Liver (tissue), 9 donors: ENCODE data around the gene ZCCHC9. TPM values are rescaled to one million over a fixed set of nuclear protein-coding genes. Genes with fewer than 3 reads are reported as not detected.

Experiments
- DNase-seq: peaks from one replicate; pipeline ENCODE4 v3.0.0-alpha.2; 2017; ENCODE audit warnings: low spot score
- H3K27ac ChIP-seq, 2 donors: one replicate each; pipeline ENCODE4 v1.7.0; 2013; ENCODE audit warnings: inconsistent platforms in 2 of 2, low read length in 2 of 2, control low read depth in 1 of 2, low read depth in 1 of 2, mild to moderate bottlenecking in 1 of 2
- H3K27me3 ChIP-seq, 4 donors: one replicate each; pipeline versions ENCODE4 v1.6.1 to v1.7.0; 2013; ENCODE audit warnings: low read length in 3 of 4, inconsistent platforms in 1 of 4, mild to moderate bottlenecking in 1 of 4, moderate library complexity in 1 of 4; ENCODE audit not compliant: control insufficient read depth in 4 of 4, insufficient read depth in 4 of 4
- H3K36me3 ChIP-seq, 4 donors: one replicate each; pipeline versions ENCODE4 v1.6.1 to v1.7.0; 2013; ENCODE audit warnings: low read length in 3 of 4, mild to moderate bottlenecking in 3 of 4, low read depth in 1 of 4, moderate library complexity in 1 of 4; ENCODE audit not compliant: control insufficient read depth in 4 of 4, insufficient read depth in 3 of 4
- H3K4me1 ChIP-seq, 4 donors: one replicate each; pipeline versions ENCODE4 v1.6.1 to v1.7.0; 2013; ENCODE audit warnings: low read length in 3 of 4, mild to moderate bottlenecking in 3 of 4, moderate library complexity in 1 of 4; ENCODE audit not compliant: control insufficient read depth in 4 of 4, insufficient read depth in 4 of 4
- H3K4me3 ChIP-seq, 3 donors: one replicate each; pipeline versions ENCODE4 v1.6.1 to v1.7.0; 2013; ENCODE audit warnings: low read length in 3 of 3, control low read depth in 1 of 3, low read depth in 1 of 3, mild to moderate bottlenecking in 1 of 3
- H3K9ac ChIP-seq, 2 donors: one replicate each; pipeline ENCODE4 v1.7.0; 2013; ENCODE audit warnings: low read length in 2 of 2, mild to moderate bottlenecking in 2 of 2, moderate library complexity in 2 of 2, control low read depth in 1 of 2, low read depth in 1 of 2
- H3K9me3 ChIP-seq, 4 donors: one replicate each; pipeline versions ENCODE4 v1.6.1 to v1.7.0; 2013; ENCODE audit warnings: low read length in 3 of 4; ENCODE audit not compliant: control insufficient read depth in 4 of 4
- ATF3 ChIP-seq: IDR thresholded peaks from 2 replicates; pipeline ENCODE4 v1.6.1; 2016; ENCODE audit warnings: antibody characterized with exemption
- EGR1 ChIP-seq, 2 donors: IDR thresholded peaks; 2 replicates each; pipeline ENCODE4 v1.6.1; 2016 to 2018; ENCODE audit warnings: antibody characterized with exemption in 2 of 2, low read depth in 2 of 2
- FOXA1 ChIP-seq: IDR thresholded peaks from 2 replicates; pipeline ENCODE4 v1.6.1; 2016; ENCODE audit warnings: antibody characterized with exemption
- FOXA2 ChIP-seq: IDR thresholded peaks from 2 replicates; pipeline ENCODE4 v1.6.1; 2016; ENCODE audit warnings: antibody characterized with exemption
- GABPA ChIP-seq, 2 donors: IDR thresholded peaks in 1 of 2; conservative IDR thresholded peaks in 1 of 2; 2 replicates each; pipeline ENCODE4 v1.6.1; 2016; ENCODE audit warnings: antibody characterized with exemption in 2 of 2, mild to moderate bottlenecking in 1 of 2, moderate library complexity in 1 of 2
- HNF4G ChIP-seq: IDR thresholded peaks from 2 replicates; pipeline ENCODE4 v1.6.1; 2016; ENCODE audit warnings: antibody characterized with exemption
- JUND ChIP-seq, 2 donors: IDR thresholded peaks; 2 replicates each; pipeline ENCODE4 v1.6.1; 2016; ENCODE audit warnings: antibody characterized with exemption in 2 of 2
- NR2F2 ChIP-seq: IDR thresholded peaks from 2 replicates; pipeline ENCODE4 v1.6.1; 2016; ENCODE audit warnings: antibody characterized with exemption
- REST ChIP-seq: IDR thresholded peaks from 2 replicates; pipeline ENCODE4 v1.6.1; 2016; ENCODE audit warnings: antibody characterized with exemption, mild to moderate bottlenecking
- RXRA ChIP-seq, 2 donors: IDR thresholded peaks; 2 replicates each; pipeline ENCODE4 v1.6.1; 2017 to 2018; ENCODE audit warnings: antibody characterized with exemption in 2 of 2, mild to moderate bottlenecking in 1 of 2
- SP1 ChIP-seq: IDR thresholded peaks from 2 replicates; pipeline ENCODE4 v1.6.1; 2018; ENCODE audit warnings: antibody characterized with exemption, mild to moderate bottlenecking
- TAF1 ChIP-seq: conservative IDR thresholded peaks from 2 replicates; pipeline ENCODE4 v1.6.1; 2016; ENCODE audit warnings: antibody characterized with exemption, mild to moderate bottlenecking
- YY1 ChIP-seq: IDR thresholded peaks from 2 replicates; pipeline ENCODE4 v1.6.1; 2016; ENCODE audit warnings: antibody characterized with exemption, mild to moderate bottlenecking
- ZBTB33 ChIP-seq: IDR thresholded peaks from 2 replicates; pipeline ENCODE4 v1.6.1; 2016; ENCODE audit warnings: antibody characterized with exemption
- WGBS: extraction: QIAGEN DNeasy Blood & Tissue Kit; methylation state at CpG from one replicate; pipeline ENCODE4 v1.1.7; 2013; 5-methylcytosine and 5-hydroxymethylcytosine counted together
- polyA plus RNA-seq, 2 donors: library from polyadenylated mRNA; stranded (reverse) in 1 of 2; unstranded in 1 of 2; fragments of 200-250 nt in 1 of 2; fragments of >200 nt in 1 of 2; fragmentation: Nextera tagmentation in 1 of 2; extraction: Ambion mirVana in 1 of 2; gene quantifications; one replicate each; pipeline versions ENCODE4 v1.2.1 to v1.2.3, GENCODE V29; 2013 to 2015
- total RNA-seq, 2 donors: library from RNA; depleted of rRNA; stranded (reverse); fragments of >200 nt; gene quantifications; one replicate each; pipeline ENCODE4 v1.2.3, GENCODE V29; 2014
- TF ChIP-seq, protein P1 (sequence below): IDR thresholded peaks from 2 replicates; pipeline ENCODE4 v1.6.1; 2016; ENCODE audit warnings: antibody characterized with exemption
- TF ChIP-seq, protein P2 (sequence below): fragments of 150-350 bp; IDR thresholded peaks from 2 replicates; pipeline ENCODE4 v1.5.1; 2017; ENCODE audit warnings: improper control_type of control experiment, low read depth, low read length; ENCODE audit not compliant: missing input control
- donor health status: healthy.
- donor health status: healthy.
- donor health status: healthy.
- donor health status: healthy.
- donor health status: healthy.

ZCCHC9 gene
- total and polyA plus RNA-seq, 4 donors: 13.5 to 19.9 (median 19.0) TPM

GRCh38 chr5:81326554-81326953 lies 25.2 kb downstream of the ZCCHC9 start:
- Histone ChIP-seq H3K27me3 (no peaks in the 10 kb centered on the region), H3K4me1 (no peaks in the 10 kb centered on the region), H3K36me3 (peaks cover 1 to 29% (median 17%) of the 10 kb centered on the region in 4 donors), H3K4me3 (no peak overlapping the region), H3K9me3 (no peaks in the 10 kb centered on the region), H3K9ac (no peak overlapping the region), H3K27ac (no peak overlapping the region)
- TF ChIP-seq ATF3 (no peak), SP1 (no peak), REST (no peak), JUND (IDR thresholded peaks at IDR 0.05) (no peak), YY1 (no peak), NR2F2 (no peak), GABPA (IDR thresholded peaks at IDR 0.05 in 1 of 2, conservative IDR thresholded peaks at IDR 0.05 in 1 of 2) (no peak), FOXA1 (no peak), FOXA2 (no peak), RXRA (IDR thresholded peaks at IDR 0.05) (no peak), HNF4G (no peak), ZBTB33 (no peak), TAF1 (no peak), EGR1 (IDR thresholded peaks at IDR 0.05; ENCODE audit: low read depth in 2 of 2) (no peak)
- TF ChIP-seq, protein P1, sequence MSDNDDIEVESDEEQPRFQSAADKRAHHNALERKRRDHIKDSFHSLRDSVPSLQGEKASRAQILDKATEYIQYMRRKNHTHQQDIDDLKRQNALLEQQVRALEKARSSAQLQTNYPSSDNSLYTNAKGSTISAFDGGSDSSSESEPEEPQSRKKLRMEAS: no peak
- TF ChIP-seq, protein P2, sequence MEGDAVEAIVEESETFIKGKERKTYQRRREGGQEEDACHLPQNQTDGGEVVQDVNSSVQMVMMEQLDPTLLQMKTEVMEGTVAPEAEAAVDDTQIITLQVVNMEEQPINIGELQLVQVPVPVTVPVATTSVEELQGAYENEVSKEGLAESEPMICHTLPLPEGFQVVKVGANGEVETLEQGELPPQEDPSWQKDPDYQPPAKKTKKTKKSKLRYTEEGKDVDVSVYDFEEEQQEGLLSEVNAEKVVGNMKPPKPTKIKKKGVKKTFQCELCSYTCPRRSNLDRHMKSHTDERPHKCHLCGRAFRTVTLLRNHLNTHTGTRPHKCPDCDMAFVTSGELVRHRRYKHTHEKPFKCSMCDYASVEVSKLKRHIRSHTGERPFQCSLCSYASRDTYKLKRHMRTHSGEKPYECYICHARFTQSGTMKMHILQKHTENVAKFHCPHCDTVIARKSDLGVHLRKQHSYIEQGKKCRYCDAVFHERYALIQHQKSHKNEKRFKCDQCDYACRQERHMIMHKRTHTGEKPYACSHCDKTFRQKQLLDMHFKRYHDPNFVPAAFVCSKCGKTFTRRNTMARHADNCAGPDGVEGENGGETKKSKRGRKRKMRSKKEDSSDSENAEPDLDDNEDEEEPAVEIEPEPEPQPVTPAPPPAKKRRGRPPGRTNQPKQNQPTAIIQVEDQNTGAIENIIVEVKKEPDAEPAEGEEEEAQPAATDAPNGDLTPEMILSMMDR: no peak
- WGBS: 97% methylated on average over 2 of the region's 2 CpGs
- no peak for DNase-seq
